ENCODE results near the gene ZNF467.

Gene ZNF467

GRCh38 chr7:149735779-149736477, 37.5 kb downstream of the ZNF467 start:
- TF ChIP-seq CTCF (IDR thresholded peaks at IDR 0.05; ENCODE audit: control extremely low read depth, extremely low read depth, low read depth, missing control alignments): no peak
- ChIA-PET CTCF (interaction anchor here (1.6 kb wide), 1 partner anchor 13 kb away, joined by 3 read pairs; no protein-coding TSS in a partner anchor), POLR2A (no interaction called here)
- no peak for DNase-seq (ENCODE audit: extremely low spot score)

DNA sequence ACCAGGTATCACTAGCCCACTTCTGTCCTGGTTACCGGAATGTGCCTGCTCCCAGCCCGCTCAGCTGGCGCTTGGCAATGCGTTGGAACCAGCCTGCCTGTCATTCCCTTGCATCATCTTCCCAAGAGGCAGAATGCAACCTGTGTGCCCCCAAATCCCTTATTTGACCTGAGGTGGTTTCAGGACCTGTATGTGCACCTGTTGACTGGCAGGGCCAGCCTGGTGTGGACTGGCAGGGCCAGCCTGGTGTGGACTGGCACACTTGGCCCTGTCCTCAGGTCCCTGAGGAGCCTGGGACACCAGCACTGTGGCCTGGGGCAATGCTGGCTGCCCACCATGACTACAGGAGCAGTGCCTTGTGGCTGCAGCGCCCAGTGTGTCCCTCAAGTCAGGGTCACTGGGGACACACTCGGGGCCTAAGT, 38.2 kb downstream of the ZNF467 start:
- DNase-seq (ENCODE audit: extremely low spot score): no peak
- POLR2A ChIA-PET: no interaction called here
- TF ChIP-seq CTCF (IDR thresholded peaks at IDR 0.05; ENCODE audit: control extremely low read depth, extremely low read depth, low read depth, missing control alignments): no peak
- CTCF ChIA-PET: interaction anchor here (1.0 to 1.2 kb wide), 2 partner anchors 11 to 72 kb away, joined by 4 read pairs; no protein-coding TSS in a partner anchor

GRCh38 chr7:149734791-149735075, 38.7 kb downstream of the ZNF467 start:
- POLR2A ChIA-PET: interaction anchor here (0.5 kb wide), 1 partner anchor 13 kb away, joined by 5 read pairs; no protein-coding TSS in a partner anchor
- no peak for TF ChIP-seq CTCF (IDR thresholded peaks at IDR 0.05; ENCODE audit: control extremely low read depth, extremely low read depth, low read depth, missing control alignments)
- no peak for DNase-seq (ENCODE audit: extremely low spot score)
- CTCF ChIA-PET: interaction anchor here (1.0 to 6.4 kb wide), 4 partner anchors 7 to 72 kb away, joined by 3 to 45 read pairs (median 4); no protein-coding TSS in a partner anchor

DNA sequence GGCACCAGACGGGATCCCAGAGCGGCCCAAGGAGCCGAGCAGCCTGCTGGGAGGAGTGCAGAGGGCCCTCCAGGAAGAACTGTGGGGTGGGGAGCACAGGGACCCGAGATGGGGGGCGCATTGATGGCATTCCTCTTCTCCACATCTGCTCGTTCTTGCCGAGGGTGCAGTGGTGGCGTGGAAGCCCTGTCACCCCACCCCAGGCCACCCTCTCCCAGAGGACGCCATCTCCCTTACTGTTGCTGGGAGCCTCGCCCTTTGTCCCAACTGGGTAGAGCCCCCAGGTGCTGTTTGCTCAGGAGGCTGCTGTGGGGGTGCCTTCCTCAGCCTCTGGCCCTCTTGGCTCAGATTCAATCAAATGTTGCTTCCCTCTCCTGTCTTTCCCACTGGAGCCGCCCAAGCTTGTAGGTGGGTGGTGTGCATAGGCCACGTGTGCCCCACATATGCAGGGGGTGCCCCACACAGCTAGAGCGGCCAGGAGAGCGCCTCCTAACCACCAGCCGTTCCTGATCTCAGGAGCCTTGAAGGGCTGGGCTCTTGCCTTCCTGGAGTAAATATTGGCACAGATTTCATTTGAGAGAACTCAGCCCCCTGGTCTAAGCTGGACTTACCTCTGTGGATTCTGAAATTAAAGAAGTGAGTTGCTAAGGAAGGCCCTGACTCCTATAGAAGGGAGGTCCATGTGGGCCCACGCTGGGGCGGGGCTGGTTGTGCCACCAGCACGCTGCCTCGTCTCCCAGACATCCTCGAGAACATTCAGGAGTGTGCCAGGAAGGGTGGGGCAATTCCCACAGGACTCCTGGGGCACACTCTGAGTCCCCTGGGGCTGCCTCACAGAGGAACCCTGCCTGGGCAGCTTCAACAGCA, 39.2 kb downstream of the ZNF467 start:
- DNase-seq (ENCODE audit: extremely low spot score): no peak
- TF ChIP-seq CTCF (IDR thresholded peaks at IDR 0.05; ENCODE audit: control extremely low read depth, extremely low read depth, low read depth, missing control alignments): no peak
- ChIA-PET POLR2A (interaction anchor here (0.5 kb wide), 1 partner anchor 14 kb away, joined by 5 read pairs; no protein-coding TSS in a partner anchor), CTCF (interaction anchor here (1.0 to 6.4 kb wide), 4 partner anchors 8 to 71 kb away, joined by 3 to 45 read pairs (median 4); no protein-coding TSS in a partner anchor)

GRCh38 chr7:149733131-149733923, 40.1 kb downstream of the ZNF467 start:
- no peak for DNase-seq (ENCODE audit: extremely low spot score)
- TF ChIP-seq CTCF (IDR thresholded peaks at IDR 0.05; ENCODE audit: control extremely low read depth, extremely low read depth, low read depth, missing control alignments): no peak
- ChIA-PET POLR2A (no interaction called here), CTCF (interaction anchor here (1.0 to 6.4 kb wide), 2 partner anchors 8 to 10 kb away, joined by 3 to 45 read pairs; no protein-coding TSS in a partner anchor)

DNA sequence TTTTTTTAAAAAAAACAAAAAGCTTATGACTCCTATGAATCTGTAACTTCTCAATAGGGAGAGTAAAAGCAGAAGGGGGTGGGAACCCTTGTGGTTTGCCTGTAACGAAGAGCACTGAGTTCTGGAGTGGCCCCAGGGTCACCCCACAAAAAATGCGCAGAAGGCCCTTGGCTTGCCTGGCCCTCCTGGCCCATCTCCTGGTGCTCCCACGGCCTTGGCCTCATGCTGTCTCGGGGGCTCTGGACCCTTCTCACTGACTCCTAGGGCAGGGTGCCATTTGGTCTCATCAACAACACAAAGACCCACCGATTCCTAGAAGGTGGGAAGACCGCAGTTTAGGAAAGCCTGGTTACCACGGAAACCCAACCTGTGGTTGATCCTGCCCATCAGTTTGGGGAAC, 40.8 kb downstream of the ZNF467 start:
- TF ChIP-seq CTCF (IDR thresholded peaks at IDR 0.05; ENCODE audit: control extremely low read depth, extremely low read depth, low read depth, missing control alignments): no peak
- no peak for DNase-seq (ENCODE audit: extremely low spot score)
- POLR2A ChIA-PET: no interaction called here
- CTCF ChIA-PET: interaction anchor here (6.4 kb wide), 1 partner anchor 9 kb away, joined by 45 read pairs; no protein-coding TSS in a partner anchor
